Liver (tissue), 3 donors: ENCODE results near the gene HYOU1.

Experiments
- RXRA ChIP-seq, 2 donors: IDR thresholded peaks; 2 replicates each; pipeline ENCODE4 v1.6.1; 2017 to 2018; ENCODE audit warnings: antibody characterized with exemption in 2 of 2, mild to moderate bottlenecking in 1 of 2
- YY1 ChIP-seq: IDR thresholded peaks from 2 replicates; pipeline ENCODE4 v1.6.1; 2016; ENCODE audit warnings: antibody characterized with exemption, mild to moderate bottlenecking
- TF ChIP-seq, protein P1 (sequence below): fragments of 150-350 bp; IDR thresholded peaks from 2 replicates; pipeline ENCODE4 v1.5.1; 2017; ENCODE audit warnings: improper control_type of control experiment, low read depth, low read length; ENCODE audit not compliant: missing input control
- donor health status: healthy.
- donor health status: healthy.

DNA sequence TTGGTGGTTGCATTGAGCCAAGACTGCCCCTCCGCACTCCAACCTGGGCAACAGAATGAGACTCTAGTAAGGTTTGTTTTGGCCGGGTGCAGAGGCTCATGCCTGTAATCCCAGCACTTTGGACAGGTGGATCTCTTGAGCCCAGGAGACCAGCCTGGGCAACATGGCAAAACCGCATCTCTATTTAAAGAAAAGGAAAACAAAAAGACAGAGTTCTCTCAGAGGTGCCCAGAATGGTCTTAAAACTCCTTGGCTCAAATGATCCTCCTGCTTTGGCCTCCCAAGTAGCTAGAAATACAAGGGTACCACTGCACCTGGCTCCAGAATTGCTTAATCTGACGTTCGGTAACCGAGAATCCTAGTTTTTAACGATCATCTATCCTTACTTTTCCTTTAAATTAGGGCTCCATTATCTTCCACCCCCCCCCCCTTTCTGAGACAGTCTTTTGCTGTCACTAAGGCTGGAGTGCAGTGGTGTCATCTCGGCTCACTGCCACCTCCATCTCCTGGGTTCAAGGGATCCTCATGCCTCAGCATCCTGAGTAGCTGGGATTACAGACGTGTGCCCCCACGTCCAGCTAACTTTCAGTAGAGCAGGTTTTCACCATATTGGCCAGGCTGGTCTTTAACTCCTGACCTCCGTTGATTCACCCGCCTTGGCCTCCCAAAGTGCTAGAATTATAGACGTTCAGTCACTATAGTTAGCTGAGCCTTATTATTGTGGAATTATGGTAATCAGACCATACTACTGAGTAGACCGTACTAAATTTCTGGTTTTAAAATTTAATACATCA, 40.6 kb downstream of the HYOU1 start:
- TF ChIP-seq YY1 (no peak), RXRA (IDR thresholded peaks at IDR 0.05) (no peak)
- TF ChIP-seq, protein P1, sequence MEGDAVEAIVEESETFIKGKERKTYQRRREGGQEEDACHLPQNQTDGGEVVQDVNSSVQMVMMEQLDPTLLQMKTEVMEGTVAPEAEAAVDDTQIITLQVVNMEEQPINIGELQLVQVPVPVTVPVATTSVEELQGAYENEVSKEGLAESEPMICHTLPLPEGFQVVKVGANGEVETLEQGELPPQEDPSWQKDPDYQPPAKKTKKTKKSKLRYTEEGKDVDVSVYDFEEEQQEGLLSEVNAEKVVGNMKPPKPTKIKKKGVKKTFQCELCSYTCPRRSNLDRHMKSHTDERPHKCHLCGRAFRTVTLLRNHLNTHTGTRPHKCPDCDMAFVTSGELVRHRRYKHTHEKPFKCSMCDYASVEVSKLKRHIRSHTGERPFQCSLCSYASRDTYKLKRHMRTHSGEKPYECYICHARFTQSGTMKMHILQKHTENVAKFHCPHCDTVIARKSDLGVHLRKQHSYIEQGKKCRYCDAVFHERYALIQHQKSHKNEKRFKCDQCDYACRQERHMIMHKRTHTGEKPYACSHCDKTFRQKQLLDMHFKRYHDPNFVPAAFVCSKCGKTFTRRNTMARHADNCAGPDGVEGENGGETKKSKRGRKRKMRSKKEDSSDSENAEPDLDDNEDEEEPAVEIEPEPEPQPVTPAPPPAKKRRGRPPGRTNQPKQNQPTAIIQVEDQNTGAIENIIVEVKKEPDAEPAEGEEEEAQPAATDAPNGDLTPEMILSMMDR = no peak
